ENCODE measurements around the gene OGFR. TPM values are rescaled to one million over a fixed set of nuclear protein-coding genes. Genes with fewer than 3 reads are reported as not detected.

Gene OGFR
- total RNA-seq, 1 donor from 2014 or later: 7.0 TPM

DNA sequence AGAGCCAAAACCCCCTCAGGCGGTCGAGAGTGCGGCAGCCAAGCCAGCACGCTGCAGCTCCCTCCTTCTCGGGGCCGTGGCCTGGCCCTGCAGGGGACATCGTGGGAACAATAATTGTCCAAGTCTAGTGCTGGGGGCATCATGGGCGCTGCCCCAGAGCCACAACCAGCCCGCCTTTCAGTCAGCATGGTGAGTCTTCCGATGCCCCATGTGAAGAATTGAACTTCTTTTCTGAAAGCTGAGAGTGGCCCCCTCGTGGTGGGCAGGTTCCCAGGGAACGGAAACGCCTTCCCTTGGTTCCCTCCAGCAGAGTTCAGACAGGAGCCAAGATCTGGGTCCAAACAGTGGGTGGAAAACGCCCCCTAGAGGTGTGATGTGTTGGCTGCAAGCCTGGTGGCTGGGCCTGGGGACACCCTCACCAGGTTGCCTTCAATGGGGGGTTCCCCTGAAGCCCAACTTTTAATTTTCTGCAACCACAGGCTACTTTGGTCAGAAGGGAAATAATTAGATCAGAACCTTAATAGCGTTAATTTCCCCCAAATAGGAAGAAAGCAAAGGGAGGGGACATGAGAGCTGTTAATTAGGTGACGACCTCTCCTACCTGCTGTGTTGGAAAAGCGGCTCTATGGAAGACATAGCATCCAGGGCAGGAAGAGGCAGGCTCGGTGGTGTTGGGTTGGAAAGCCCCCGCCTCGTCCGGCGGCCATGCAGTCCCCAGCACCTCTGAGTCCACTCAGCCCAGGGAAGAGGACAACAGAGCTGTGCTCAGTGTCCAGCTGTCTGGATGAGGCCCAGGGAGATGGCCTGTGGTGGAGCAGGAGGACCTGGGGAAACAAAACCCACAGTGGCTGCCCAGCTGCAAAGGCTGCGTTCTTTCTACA, 13.1 kb upstream of the OGFR start:
- no peaks in the 10 kb centered on the region for H3K36me3 Mint-ChIP-seq
- no peaks in the 10 kb centered on the region for H3K9me3 ChIP-seq (ENCODE audit: low read depth)
- no peak overlapping the region for H3K4me3 ChIP-seq
- H3K27me3 ChIP-seq: peaks cover 41% of the 10 kb centered on the region
- no peaks in the 10 kb centered on the region for H3K9me3 Mint-ChIP-seq
- no peak overlapping the region for H3K9ac ChIP-seq
- H3K27ac ChIP-seq: no peak overlapping the region
- H3K36me3 ChIP-seq: no peaks in the 10 kb centered on the region
- peaks cover 23% of the 10 kb centered on the region for H3K4me1 Mint-ChIP-seq
- H3K27ac Mint-ChIP-seq: peak overlapping the region; percentile 63
- TF ChIP-seq EZH2phosphoT487 (IDR thresholded peaks at IDR 0.05) (no peak), EZH2 (IDR thresholded peaks at IDR 0.05) (no peak)
- TF ChIP-seq, protein P1, sequence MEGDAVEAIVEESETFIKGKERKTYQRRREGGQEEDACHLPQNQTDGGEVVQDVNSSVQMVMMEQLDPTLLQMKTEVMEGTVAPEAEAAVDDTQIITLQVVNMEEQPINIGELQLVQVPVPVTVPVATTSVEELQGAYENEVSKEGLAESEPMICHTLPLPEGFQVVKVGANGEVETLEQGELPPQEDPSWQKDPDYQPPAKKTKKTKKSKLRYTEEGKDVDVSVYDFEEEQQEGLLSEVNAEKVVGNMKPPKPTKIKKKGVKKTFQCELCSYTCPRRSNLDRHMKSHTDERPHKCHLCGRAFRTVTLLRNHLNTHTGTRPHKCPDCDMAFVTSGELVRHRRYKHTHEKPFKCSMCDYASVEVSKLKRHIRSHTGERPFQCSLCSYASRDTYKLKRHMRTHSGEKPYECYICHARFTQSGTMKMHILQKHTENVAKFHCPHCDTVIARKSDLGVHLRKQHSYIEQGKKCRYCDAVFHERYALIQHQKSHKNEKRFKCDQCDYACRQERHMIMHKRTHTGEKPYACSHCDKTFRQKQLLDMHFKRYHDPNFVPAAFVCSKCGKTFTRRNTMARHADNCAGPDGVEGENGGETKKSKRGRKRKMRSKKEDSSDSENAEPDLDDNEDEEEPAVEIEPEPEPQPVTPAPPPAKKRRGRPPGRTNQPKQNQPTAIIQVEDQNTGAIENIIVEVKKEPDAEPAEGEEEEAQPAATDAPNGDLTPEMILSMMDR (IDR thresholded peaks at IDR 0.05): peak; percentile 99
- no peak overlapping the region for H2AFZ ChIP-seq (replicated peaks)
- peak; percentile 95 for DNase-seq (ENCODE audit: low spot score)
- H3F3A ChIP-seq (ENCODE audit: low read depth): peaks cover 16% of the 10 kb centered on the region
- H3K79me2 ChIP-seq (ENCODE audit: low read depth): no peaks in the 10 kb centered on the region
- peaks cover 7% of the 10 kb centered on the region for H4K20me1 ChIP-seq (ENCODE audit: low read depth)
- H3K4me3 Mint-ChIP-seq: no peak overlapping the region
- peaks cover 14% of the 10 kb centered on the region for H3K4me1 ChIP-seq
- peak overlapping the region; percentile 35 for H3K4me2 ChIP-seq
- peaks cover 19% of the 10 kb centered on the region for H3K27me3 Mint-ChIP-seq (ENCODE audit: insufficient read depth, low read depth)

DNA sequence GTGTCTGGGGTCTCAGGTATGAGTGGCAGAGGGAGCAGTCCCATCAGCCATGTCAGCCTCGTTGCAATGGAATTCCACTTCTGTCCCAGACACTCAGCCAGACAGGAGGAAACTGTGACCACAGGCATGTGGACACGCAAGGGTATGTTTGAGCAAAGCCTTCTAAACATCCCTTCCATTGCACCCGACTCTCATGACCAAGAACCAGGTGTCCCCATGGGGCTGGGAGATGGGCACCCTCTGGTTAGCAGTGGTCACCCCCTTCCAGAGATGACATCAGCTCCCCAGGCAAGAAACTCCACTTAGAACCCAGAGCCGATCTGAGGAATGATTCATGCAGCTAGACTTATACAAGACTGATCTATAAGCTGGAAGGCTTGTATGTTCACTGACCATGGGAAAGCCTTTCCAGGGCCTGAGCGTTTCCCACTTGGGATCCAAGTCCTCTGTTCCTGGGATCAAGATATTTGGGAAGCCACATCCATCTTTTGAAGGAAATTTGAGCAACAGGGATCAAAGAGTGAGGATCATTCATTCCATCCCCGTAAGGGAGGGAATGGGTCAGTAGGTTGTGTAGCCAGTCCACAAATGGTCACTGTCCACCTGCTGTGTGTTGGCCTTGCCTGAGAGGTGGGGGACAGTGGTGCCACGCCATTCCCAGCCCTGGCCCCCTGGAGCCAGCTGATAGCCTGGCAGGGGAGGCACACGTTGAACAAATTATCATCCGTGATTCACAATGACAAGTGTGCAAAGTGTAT, 12.3 kb upstream of the OGFR start:
- peaks cover 18% of the 10 kb centered on the region for H3K27me3 Mint-ChIP-seq (ENCODE audit: insufficient read depth, low read depth)
- no peak overlapping the region for H3K27ac ChIP-seq
- H3K4me3 ChIP-seq: no peak overlapping the region
- H3F3A ChIP-seq (ENCODE audit: low read depth): peaks cover 20% of the 10 kb centered on the region
- no peak overlapping the region for H3K27ac Mint-ChIP-seq
- H3K36me3 Mint-ChIP-seq: no peaks in the 10 kb centered on the region
- H3K79me2 ChIP-seq (ENCODE audit: low read depth): no peaks in the 10 kb centered on the region
- H2AFZ ChIP-seq (replicated peaks): no peak overlapping the region
- TF ChIP-seq EZH2phosphoT487 (IDR thresholded peaks at IDR 0.05): no peak
- TF ChIP-seq EZH2 (IDR thresholded peaks at IDR 0.05): no peak
- TF ChIP-seq, protein P1 (IDR thresholded peaks at IDR 0.05): no peak
- H3K9me3 Mint-ChIP-seq: no peaks in the 10 kb centered on the region
- no peak overlapping the region for H3K9ac ChIP-seq
- H3K4me1 ChIP-seq: peaks cover 14% of the 10 kb centered on the region
- no peaks in the 10 kb centered on the region for H3K36me3 ChIP-seq
- H3K9me3 ChIP-seq (ENCODE audit: low read depth): no peaks in the 10 kb centered on the region
- H3K4me3 Mint-ChIP-seq: peak overlapping the region; percentile 64
- H3K4me2 ChIP-seq: no peak overlapping the region
- peaks cover 41% of the 10 kb centered on the region for H3K27me3 ChIP-seq
- H4K20me1 ChIP-seq (ENCODE audit: low read depth): peaks cover 11% of the 10 kb centered on the region
- H3K4me1 Mint-ChIP-seq: peaks cover 19% of the 10 kb centered on the region
- DNase-seq (ENCODE audit: low spot score): no peak

DNA sequence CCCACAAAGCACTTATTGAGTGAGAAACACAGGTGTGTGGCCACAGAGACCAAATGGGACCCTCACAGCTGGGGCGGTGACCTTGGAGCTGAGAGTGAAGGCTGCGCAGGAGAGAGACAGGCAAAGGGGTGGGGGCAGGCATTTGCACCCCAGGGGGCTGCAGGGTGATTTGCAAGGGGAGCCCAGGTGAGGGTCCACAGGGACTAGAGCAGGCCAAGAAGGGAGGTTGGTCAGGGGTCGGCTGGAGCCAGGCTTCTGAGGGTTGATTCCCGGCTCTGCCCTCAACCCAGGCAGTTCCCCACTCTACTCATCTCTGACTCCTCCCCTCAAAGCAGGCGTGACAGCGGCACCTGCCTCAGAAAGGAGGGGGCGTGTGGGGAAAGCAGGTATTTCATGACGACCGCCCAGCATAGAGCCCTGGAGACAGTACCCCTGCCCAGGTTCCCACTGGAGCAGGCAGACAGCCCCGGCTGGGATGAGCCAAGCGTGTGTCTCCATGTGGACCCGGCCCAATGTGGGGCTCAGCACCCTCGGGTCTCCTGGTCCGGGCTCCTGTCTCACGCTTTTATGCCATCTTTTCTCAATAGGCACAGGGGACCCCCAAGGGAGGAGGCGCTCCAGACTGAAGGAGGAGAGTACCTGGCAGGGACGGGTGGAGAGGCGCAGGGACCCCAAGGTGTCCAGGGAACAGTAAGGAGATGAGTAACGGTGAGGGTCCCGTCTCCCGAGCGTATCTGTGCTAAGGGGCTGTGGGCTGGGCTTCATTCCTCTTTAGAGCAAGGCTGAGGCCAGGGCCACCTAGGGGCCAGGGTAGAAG, 11.5 kb upstream of the OGFR start:
- Histone ChIP-seq H3K9ac (no peak overlapping the region), H4K20me1 (ENCODE audit: low read depth) (peaks cover 15% of the 10 kb centered on the region), H3K4me1 (peaks cover 14% of the 10 kb centered on the region), H3K27me3 (peaks cover 41% of the 10 kb centered on the region), H3K4me3 (no peak overlapping the region), H3K4me2 (no peak overlapping the region), H3F3A (ENCODE audit: low read depth) (peaks cover 20% of the 10 kb centered on the region), H2AFZ (replicated peaks) (no peak overlapping the region), H3K27ac (no peak overlapping the region), H3K79me2 (ENCODE audit: low read depth) (no peaks in the 10 kb centered on the region), H3K36me3 (no peaks in the 10 kb centered on the region), H3K9me3 (ENCODE audit: low read depth) (no peaks in the 10 kb centered on the region)
- Mint-ChIP-seq H3K27me3 (ENCODE audit: insufficient read depth, low read depth) (peaks cover 14% of the 10 kb centered on the region), H3K4me3 (peak overlapping the region; percentile 64), H3K27ac (no peak overlapping the region), H3K4me1 (peaks cover 21% of the 10 kb centered on the region), H3K9me3 (no peaks in the 10 kb centered on the region), H3K36me3 (peaks cover 4% of the 10 kb centered on the region)
- no peak for DNase-seq (ENCODE audit: low spot score)
- TF ChIP-seq EZH2phosphoT487 (IDR thresholded peaks at IDR 0.05) (no peak), EZH2 (IDR thresholded peaks at IDR 0.05) (no peak)
- TF ChIP-seq, protein P1 (IDR thresholded peaks at IDR 0.05): no peak

Data from neural progenitor cell (in vitro differentiated cells).